Cardiac muscle cell (in vitro differentiated cells and primary cell): ENCODE measurements around the gene IGF2BP3. TPM values are rescaled to one million over a fixed set of nuclear protein-coding genes. Genes with fewer than 3 reads are reported as not detected.

Source experiments
- DNase-seq, 2 donors: peaks; one replicate each; pipeline versions ENCODE4 v3.0.0 to v3.0.0-alpha.2; 2010 to 2017; ENCODE audit warnings: low read depth in 1 of 2, low spot score in 1 of 2
- H3K27ac ChIP-seq: fragments of 200-600 bp; sonication (generic); 2 replicates; pipeline ENCODE4 v1.5.1; 2016
- H3K27me3 ChIP-seq: fragments of 200-600 bp; sonication (generic); 2 replicates; pipeline ENCODE4 v1.6.0; 2016; ENCODE audit warnings: control low read depth
- H3K36me3 ChIP-seq: fragments of 200-600 bp; sonication (generic); 2 replicates; pipeline ENCODE4 v1.5.1; 2016; ENCODE audit warnings: control low read depth
- H3K4me1 ChIP-seq: fragments of 200-600 bp; sonication (generic); 2 replicates; pipeline ENCODE4 v1.8.1; 2017; ENCODE audit warnings: low read depth, mild to moderate bottlenecking, mixed run types
- H3K4me3 ChIP-seq: fragments of 200-600 bp; sonication (generic); 2 replicates; pipeline ENCODE4 v1.5.1; 2016; ENCODE audit warnings: mild to moderate bottlenecking
- H3K9me3 ChIP-seq: fragments of 200-600 bp; sonication (generic); 2 replicates; pipeline ENCODE4 v1.5.1; 2017; ENCODE audit warnings: low read depth, mild to moderate bottlenecking, control low read depth
- polyA plus RNA-seq: library from polyadenylated mRNA; unstranded; fragments of >200 nt; fragmentation: Nextera tagmentation; extraction: Ambion mirVana; gene quantifications from 2 replicates; pipeline ENCODE4 v1.2.1, GENCODE V29; 2016
- total RNA-seq: library from RNA; depleted of rRNA; stranded (reverse); fragments of >200 nt; gene quantifications from 2 replicates; pipeline ENCODE4 v1.2.3, GENCODE V29; 2016
- TF ChIP-seq, protein P1 (sequence below): IDR thresholded peaks from 2 replicates; pipeline ENCODE4 v1.5.1; 2012; ENCODE audit warnings: low read depth, mild to moderate bottlenecking, low read length

The IGF2BP3 gene
- total and polyA plus RNA-seq, 2 experiments from 2014 or later, result 30.5 to 59.3 TPM

DNA sequence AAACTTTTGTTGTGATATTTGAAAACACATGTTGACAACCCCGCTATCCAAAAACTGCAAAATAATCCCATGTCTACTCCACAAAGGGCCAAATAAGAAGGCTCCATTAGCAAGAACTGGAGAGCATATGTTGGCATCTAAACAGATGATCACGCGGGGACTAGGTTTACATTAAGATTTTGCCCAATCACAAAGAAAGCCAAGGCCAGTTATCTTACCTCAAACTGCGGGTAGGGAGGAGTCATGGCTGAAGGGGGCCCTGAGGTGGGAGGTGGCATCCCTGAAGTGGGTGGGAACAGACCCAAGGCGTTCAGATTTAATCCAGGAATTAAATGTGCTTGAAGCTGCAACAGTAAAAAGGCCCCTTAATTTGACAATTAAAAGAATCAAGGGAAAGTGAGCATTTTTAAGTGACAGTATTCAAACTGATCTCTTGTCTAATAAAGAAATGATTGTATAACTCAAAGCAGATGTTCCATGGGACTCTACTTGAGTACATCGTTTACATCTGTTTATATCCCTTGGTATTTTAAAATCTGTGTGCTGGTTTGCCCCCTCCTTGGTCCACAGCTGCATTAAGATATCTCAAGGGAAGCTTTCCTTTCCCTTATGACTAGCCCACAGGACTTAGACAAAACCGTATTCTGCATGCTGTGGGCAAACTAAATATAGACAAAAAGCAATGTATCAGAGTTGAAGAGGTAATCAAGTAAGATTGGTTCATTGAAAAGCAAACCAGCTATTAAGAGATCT, 128.3 kb downstream of the IGF2BP3 start:
- Histone ChIP-seq H3K36me3 (peaks cover 84% of the 10 kb centered on the region), H3K27ac (no peak overlapping the region), H3K27me3 (no peaks in the 10 kb centered on the region), H3K4me3 (no peak overlapping the region), H3K4me1 (no peaks in the 10 kb centered on the region), H3K9me3 (no peaks in the 10 kb centered on the region)
- no peak for DNase-seq
- TF ChIP-seq, protein P1, sequence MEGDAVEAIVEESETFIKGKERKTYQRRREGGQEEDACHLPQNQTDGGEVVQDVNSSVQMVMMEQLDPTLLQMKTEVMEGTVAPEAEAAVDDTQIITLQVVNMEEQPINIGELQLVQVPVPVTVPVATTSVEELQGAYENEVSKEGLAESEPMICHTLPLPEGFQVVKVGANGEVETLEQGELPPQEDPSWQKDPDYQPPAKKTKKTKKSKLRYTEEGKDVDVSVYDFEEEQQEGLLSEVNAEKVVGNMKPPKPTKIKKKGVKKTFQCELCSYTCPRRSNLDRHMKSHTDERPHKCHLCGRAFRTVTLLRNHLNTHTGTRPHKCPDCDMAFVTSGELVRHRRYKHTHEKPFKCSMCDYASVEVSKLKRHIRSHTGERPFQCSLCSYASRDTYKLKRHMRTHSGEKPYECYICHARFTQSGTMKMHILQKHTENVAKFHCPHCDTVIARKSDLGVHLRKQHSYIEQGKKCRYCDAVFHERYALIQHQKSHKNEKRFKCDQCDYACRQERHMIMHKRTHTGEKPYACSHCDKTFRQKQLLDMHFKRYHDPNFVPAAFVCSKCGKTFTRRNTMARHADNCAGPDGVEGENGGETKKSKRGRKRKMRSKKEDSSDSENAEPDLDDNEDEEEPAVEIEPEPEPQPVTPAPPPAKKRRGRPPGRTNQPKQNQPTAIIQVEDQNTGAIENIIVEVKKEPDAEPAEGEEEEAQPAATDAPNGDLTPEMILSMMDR, result no peak

DNA sequence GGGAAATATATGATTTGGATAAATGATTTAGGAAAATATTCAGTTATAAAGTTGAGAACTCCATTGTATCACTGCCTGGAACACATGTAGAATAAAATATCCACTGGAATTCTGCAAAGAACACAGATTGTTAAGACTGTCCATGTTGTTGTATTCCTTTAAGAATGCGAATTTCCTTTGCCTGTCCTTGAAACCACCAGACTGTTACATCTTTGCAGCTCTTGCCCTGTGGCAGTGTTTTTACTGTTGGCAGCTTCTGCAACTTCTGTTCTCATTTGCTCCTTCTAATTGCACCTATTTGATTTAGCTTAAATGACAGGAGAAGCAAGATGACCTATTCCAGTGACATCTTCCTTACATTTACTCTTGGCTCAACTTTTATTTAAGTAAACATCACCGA, 131.4 kb downstream of the IGF2BP3 start:
- Histone ChIP-seq H3K36me3 (peaks cover 62% of the 10 kb centered on the region), H3K4me1 (no peaks in the 10 kb centered on the region)
- TF ChIP-seq, protein P1, result no peak

DNA sequence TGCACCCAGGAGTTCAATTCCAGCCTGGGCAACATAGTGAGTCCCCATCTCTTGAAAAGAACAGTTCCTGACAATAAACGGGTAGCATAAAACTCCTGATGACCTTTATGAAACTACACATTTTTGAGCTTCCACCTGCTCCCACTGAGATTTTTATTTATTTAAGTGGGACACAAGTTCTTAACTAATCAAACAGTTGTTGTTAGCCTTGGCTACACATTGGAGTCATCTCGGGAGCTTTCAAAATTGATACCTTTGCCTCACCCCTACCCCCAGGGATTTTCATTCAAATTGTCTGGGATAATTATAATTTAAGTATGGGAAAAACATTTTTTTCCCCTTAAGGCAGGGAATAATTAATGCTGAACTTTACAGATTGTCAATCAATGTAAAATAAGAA, 131.9 kb downstream of the IGF2BP3 start:
- peaks cover 59% of the 10 kb centered on the region for H3K36me3 ChIP-seq
- H3K4me3 ChIP-seq, result no peak overlapping the region
- no peak overlapping the region for H3K27ac ChIP-seq
- TF ChIP-seq, protein P1, result no peak
- no peaks in the 10 kb centered on the region for H3K9me3 ChIP-seq
- DNase-seq, result no peak
- no peaks in the 10 kb centered on the region for H3K4me1 ChIP-seq
- no peaks in the 10 kb centered on the region for H3K27me3 ChIP-seq

More for the DNA sequence above, 131.4 kb downstream of the IGF2BP3 start:
- DNase-seq, result no peak
- H3K4me3 ChIP-seq, result no peak overlapping the region
- H3K9me3 ChIP-seq, result no peaks in the 10 kb centered on the region
- no peak overlapping the region for H3K27ac ChIP-seq
- no peaks in the 10 kb centered on the region for H3K27me3 ChIP-seq

DNA sequence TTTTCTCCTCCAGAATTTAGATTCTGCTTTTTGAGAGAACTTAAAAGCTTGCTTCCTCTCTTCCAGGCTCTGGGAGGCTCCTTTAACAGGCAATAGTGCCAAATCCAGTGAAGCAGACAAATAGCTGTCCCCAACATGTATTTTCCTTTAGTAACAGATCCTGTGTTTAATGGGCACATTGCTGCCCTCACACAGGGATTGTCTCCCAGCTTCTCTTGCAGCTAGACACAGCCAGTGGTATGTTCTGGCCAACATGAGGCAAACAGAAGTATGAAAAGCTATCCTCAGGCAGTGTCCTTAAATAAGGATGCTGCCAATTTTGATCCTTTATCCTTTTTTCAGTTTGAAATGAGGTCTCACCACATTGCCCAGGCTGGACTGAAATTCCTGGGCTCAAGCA, 132.9 kb downstream of the IGF2BP3 start:
- no peak overlapping the region for H3K27ac ChIP-seq
- peaks cover 59% of the 10 kb centered on the region for H3K36me3 ChIP-seq
- no peaks in the 10 kb centered on the region for H3K4me1 ChIP-seq
- H3K4me3 ChIP-seq, result no peak overlapping the region
- H3K27me3 ChIP-seq, result no peaks in the 10 kb centered on the region
- TF ChIP-seq, protein P1, result no peak
- H3K9me3 ChIP-seq, result no peaks in the 10 kb centered on the region
- DNase-seq, result no peak

DNA sequence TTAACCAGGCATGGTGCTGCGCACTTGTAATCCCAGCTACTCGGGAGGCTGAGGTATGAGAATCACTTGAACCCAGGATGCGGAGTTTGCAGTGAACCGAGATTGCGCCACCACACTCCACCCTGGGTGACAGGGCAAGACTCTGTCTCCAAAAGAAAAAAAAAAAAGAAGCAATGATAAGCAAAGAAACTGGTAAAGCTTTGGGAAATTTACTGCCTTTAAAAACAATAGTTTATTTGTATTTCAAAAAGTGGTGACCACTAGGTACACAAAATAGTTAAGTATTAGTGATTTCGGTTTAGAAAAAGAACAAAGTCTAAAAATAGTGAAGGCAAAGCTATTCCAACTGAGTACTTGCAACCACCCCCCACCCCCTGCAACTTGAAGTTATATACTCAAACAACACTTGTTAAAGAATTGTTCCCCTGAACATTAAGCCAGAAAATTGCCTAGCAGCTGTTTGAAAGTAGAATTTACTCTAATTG, 133.4 kb downstream of the IGF2BP3 start:
- no peak overlapping the region for H3K4me3 ChIP-seq
- TF ChIP-seq, protein P1, result no peak
- no peaks in the 10 kb centered on the region for H3K9me3 ChIP-seq
- no peaks in the 10 kb centered on the region for H3K4me1 ChIP-seq
- H3K27ac ChIP-seq, result no peak overlapping the region
- H3K27me3 ChIP-seq, result no peaks in the 10 kb centered on the region
- no peak for DNase-seq
- H3K36me3 ChIP-seq, result peaks cover 57% of the 10 kb centered on the region
